HL-60 (cell line): ENCODE results near the gene CCR2.
"Not testable (repeated sequence)": the region's sequence is repeated elsewhere in the genome, so short reads cannot be mapped to it uniquely, and the experiment has no call there.

Experiments
- DNase-seq, 2 experiments: peaks; one replicate each; pipeline ENCODE4 v3.0.0-alpha.2; 2010 to 2020; ENCODE audit warnings: low read depth in 1 of 2, low spot score in 1 of 2
- H3K27ac ChIP-seq: fragments of 250-450 bp; sonication (Bioruptor Pico); replicated peaks from 2 replicates; pipeline ENCODE4 v1.5.1; 2020; ENCODE audit warnings: mild to moderate bottlenecking, moderate library complexity
- H3K27me3 ChIP-seq: fragments of 250-450 bp; sonication (Bioruptor Pico); 2 replicates; pipeline ENCODE4 v1.5.1; 2021; ENCODE audit warnings: mild to moderate bottlenecking, moderate library complexity; ENCODE audit not compliant: insufficient read depth, poor library complexity, severe bottlenecking
- H3K4me3 ChIP-seq: replicated peaks from 2 replicates; pipeline ENCODE4 v1.5.1; 2011; ENCODE audit warnings: mild to moderate bottlenecking, control low read depth, low read length; ENCODE audit not compliant: insufficient read depth
- GABPA ChIP-seq: IDR thresholded peaks from 2 replicates; pipeline ENCODE4 v1.6.1; 2012; ENCODE audit warnings: low read depth
- POLR2AphosphoS5 ChIP-seq: IDR thresholded peaks from 2 replicates; pipeline ENCODE4 v1.6.1; 2012; ENCODE audit warnings: low read depth
- SPI1 ChIP-seq: IDR thresholded peaks from 2 replicates; pipeline ENCODE4 v1.6.1; 2012; ENCODE audit warnings: low read depth, mild to moderate bottlenecking, borderline replicate concordance
- TF ChIP-seq, protein P1 (sequence below): IDR thresholded peaks from 2 replicates; pipeline ENCODE4 v1.6.1; 2012; ENCODE audit warnings: low read depth; ENCODE audit not compliant: insufficient replicate concordance
- TF ChIP-seq, protein P2 (sequence below): IDR thresholded peaks from one replicate; pipeline ENCODE4 v1.5.1; 2011; ENCODE audit warnings: low read length, control low read depth, inconsistent platforms; ENCODE audit not compliant: insufficient read depth

CCR2 gene

DNA sequence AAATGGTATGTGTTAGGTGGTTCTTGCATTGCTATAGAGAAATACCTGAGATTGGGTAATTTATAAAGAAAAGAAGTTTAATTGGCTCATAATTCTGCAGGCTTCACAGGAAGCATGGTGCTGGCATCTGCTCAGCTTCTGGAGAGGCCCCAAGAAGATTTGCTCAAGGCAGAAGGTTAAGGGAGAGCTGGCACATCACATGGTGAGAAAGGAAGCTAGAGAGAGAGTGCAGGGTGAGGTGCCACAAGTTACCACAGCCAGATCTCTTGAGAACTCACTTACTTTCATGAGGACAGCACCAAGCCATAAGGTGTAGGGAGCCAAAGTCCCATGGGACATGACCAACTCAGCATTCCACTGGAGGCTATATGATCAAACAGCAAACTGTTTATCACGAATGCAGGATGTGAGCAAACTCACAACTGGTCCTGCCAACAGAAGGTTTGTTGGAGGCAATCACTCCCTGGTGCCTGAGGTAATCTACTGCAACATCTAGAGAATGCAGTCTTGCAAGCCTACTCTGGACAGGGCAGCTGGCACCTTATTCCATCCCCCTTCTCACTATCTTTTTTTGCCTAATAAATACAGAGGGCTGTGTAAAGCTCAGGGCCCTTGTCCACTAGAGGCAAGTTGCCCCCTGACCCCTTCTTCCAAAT lies 28.1 kb upstream of the CCR2 start:
- no peak overlapping the region for H3K4me3 ChIP-seq
- H3K27ac ChIP-seq, result no peak overlapping the region
- no peak for TF ChIP-seq POLR2AphosphoS5
- TF ChIP-seq SPI1, result no peak
- TF ChIP-seq, protein P1, sequence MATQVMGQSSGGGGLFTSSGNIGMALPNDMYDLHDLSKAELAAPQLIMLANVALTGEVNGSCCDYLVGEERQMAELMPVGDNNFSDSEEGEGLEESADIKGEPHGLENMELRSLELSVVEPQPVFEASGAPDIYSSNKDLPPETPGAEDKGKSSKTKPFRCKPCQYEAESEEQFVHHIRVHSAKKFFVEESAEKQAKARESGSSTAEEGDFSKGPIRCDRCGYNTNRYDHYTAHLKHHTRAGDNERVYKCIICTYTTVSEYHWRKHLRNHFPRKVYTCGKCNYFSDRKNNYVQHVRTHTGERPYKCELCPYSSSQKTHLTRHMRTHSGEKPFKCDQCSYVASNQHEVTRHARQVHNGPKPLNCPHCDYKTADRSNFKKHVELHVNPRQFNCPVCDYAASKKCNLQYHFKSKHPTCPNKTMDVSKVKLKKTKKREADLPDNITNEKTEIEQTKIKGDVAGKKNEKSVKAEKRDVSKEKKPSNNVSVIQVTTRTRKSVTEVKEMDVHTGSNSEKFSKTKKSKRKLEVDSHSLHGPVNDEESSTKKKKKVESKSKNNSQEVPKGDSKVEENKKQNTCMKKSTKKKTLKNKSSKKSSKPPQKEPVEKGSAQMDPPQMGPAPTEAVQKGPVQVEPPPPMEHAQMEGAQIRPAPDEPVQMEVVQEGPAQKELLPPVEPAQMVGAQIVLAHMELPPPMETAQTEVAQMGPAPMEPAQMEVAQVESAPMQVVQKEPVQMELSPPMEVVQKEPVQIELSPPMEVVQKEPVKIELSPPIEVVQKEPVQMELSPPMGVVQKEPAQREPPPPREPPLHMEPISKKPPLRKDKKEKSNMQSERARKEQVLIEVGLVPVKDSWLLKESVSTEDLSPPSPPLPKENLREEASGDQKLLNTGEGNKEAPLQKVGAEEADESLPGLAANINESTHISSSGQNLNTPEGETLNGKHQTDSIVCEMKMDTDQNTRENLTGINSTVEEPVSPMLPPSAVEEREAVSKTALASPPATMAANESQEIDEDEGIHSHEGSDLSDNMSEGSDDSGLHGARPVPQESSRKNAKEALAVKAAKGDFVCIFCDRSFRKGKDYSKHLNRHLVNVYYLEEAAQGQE, result no peak
- no peak for DNase-seq
- H3K27me3 ChIP-seq, result no peaks in the 10 kb centered on the region

DNA sequence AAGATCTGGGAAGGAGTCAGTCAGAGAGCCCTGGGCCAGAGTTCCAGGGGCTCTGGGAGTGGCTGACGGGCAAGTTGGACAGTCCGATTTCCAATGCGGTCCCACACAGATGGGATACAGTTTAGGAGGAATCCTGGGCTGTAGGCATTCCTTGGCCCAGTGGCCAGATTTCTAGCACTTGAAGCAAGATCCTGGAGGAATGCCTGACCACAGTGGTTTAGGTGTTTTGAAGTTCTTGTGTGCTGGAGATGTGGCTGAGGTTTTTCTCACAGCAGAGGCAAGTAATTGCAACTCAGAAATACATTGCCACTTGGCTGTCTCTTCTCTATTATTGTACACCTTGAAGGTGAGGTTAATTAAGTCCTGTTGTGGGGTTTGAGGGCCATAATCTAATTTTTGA lies 23.2 kb upstream of the CCR2 start:
- not testable (repeated sequence) for H3K4me3 ChIP-seq, H3K27me3 ChIP-seq, DNase-seq, H3K27ac ChIP-seq

- no peak for TF ChIP-seq GABPA
- TF ChIP-seq, protein P1, result no peak
- TF ChIP-seq, protein P2, sequence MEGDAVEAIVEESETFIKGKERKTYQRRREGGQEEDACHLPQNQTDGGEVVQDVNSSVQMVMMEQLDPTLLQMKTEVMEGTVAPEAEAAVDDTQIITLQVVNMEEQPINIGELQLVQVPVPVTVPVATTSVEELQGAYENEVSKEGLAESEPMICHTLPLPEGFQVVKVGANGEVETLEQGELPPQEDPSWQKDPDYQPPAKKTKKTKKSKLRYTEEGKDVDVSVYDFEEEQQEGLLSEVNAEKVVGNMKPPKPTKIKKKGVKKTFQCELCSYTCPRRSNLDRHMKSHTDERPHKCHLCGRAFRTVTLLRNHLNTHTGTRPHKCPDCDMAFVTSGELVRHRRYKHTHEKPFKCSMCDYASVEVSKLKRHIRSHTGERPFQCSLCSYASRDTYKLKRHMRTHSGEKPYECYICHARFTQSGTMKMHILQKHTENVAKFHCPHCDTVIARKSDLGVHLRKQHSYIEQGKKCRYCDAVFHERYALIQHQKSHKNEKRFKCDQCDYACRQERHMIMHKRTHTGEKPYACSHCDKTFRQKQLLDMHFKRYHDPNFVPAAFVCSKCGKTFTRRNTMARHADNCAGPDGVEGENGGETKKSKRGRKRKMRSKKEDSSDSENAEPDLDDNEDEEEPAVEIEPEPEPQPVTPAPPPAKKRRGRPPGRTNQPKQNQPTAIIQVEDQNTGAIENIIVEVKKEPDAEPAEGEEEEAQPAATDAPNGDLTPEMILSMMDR, result no peak
- TF ChIP-seq SPI1, result no peak
- no peak for TF ChIP-seq POLR2AphosphoS5
- Histone ChIP-seq H3K27ac (no peak overlapping the region), H3K4me3 (no peak overlapping the region), H3K27me3 (no peaks in the 10 kb centered on the region)
- DNase-seq, result no peak
Observed at GRCh38 chr3:46334741-46335478, 19.0 kb upstream of the CCR2 start.

GRCh38 chr3:46335541-46335940 lies 18.4 kb upstream of the CCR2 start:
- DNase-seq, result no peak
- Histone ChIP-seq H3K27me3 (no peaks in the 10 kb centered on the region), H3K27ac (no peak overlapping the region), H3K4me3 (no peak overlapping the region)
- TF ChIP-seq, protein P2, result no peak
- TF ChIP-seq POLR2AphosphoS5, result no peak
- no peak for TF ChIP-seq SPI1
- TF ChIP-seq, protein P1, result no peak
- TF ChIP-seq GABPA, result no peak
